GM19463 (cell line): Measurements from ENCODE around the gene SLC25A11.
A peak's percentile ranks its signal among the peaks of the same experiment; 100 is the strongest.

Source experiments
- ATAC-seq: cut with Tn5 transposase; IDR thresholded peaks from one replicate; pipeline ENCODE4 v1.9.1; 2021; ENCODE audit warnings: mild to moderate bottlenecking, moderate library complexity; ENCODE audit not compliant: unreplicated experiment

Gene SLC25A11

GRCh38 chr17:4939796-4940554, at the start of gene SLC25A11, which contains the start of gene RNF167:
TSS of gene SLC25A11 (minus strand) at chr17:4940046. CDS start at chr17:4939910, 136 bp downstream.
TSS of gene RNF167 (plus strand) at chr17:4940268. CDS start at chr17:4940910, 642 bp downstream.
- ATAC-seq: peak; percentile 75

- ATAC-seq: no peak
Observed at GRCh38 chr17:4987767-4988567, 48.1 kb upstream of the SLC25A11 start.

GRCh38 chr17:4986951-4987766, 47.3 kb upstream of the SLC25A11 start, which contains the start of gene CAMTA2:
TSS of gene CAMTA2 (minus strand) at chr17:4987675. CDS start at chr17:4986222, 1,453 bp downstream.
- ATAC-seq: peak; percentile 72

GRCh38 chr17:4986403-4986802, 46.6 kb upstream of the SLC25A11 start:
- ATAC-seq: no peak

GRCh38 chr17:4982305-4982704, 42.5 kb upstream of the SLC25A11 start:
- no peak for ATAC-seq

GRCh38 chr17:4980644-4981216, 40.9 kb upstream of the SLC25A11 start:
- ATAC-seq: no peak

GRCh38 chr17:4978726-4979125, 38.9 kb upstream of the SLC25A11 start:
- ATAC-seq: no peak

- no peak for ATAC-seq
Observed at GRCh38 chr17:4974115-4974670, 34.3 kb upstream of the SLC25A11 start.

GRCh38 chr17:4973256-4974114, 33.6 kb upstream of the SLC25A11 start:
- no peak for ATAC-seq

GRCh38 chr17:4972752-4973151, 32.9 kb upstream of the SLC25A11 start:
- ATAC-seq: no peak

- ATAC-seq: no peak
Observed at GRCh38 chr17:4972322-4972721, 32.5 kb upstream of the SLC25A11 start.

GRCh38 chr17:4971826-4972225, 32.0 kb upstream of the SLC25A11 start:
- no peak for ATAC-seq

- ATAC-seq: no peak
Observed at GRCh38 chr17:4970273-4970672, 30.4 kb upstream of the SLC25A11 start.

GRCh38 chr17:4969551-4970173, 29.8 kb upstream of the SLC25A11 start:
- no peak for ATAC-seq

GRCh38 chr17:4969047-4969550, 29.3 kb upstream of the SLC25A11 start:
- no peak for ATAC-seq

- ATAC-seq: no peak
Observed at GRCh38 chr17:4968486-4969046, 28.7 kb upstream of the SLC25A11 start.

GRCh38 chr17:4967539-4968485, 28.0 kb upstream of the SLC25A11 start, which contains the start of gene SPAG7:
TSS of gene SPAG7 (minus strand) at chr17:4967817. CDS start at chr17:4967804, 13 bp downstream.
- ATAC-seq: peak; percentile 51
